ENCODE data around the gene WNT10A. TPM values are rescaled to one million over a fixed set of nuclear protein-coding genes. Genes with fewer than 3 reads are reported as not detected.

Gene WNT10A
- total and polyA plus RNA-seq, 10 of the 15 experiments (the other 5 are each of a cell fraction or from before 2014, with no cell fraction given) = 0.61 to 45.0 (median 6.9) TPM

GRCh38 chr2:218870984-218871344, 9.7 kb upstream of the WNT10A start:
- Histone ChIP-seq H3K79me2 (ENCODE audit: control insufficient read depth, insufficient read depth, low read length) (no peaks in the 10 kb centered on the region), H2AFZ (ENCODE audit: control insufficient read depth, low read depth, low read length) (peak overlapping the region; percentile 15; the same call in 1 of the 2 replicates), H3K9me3 (replicated peaks; ENCODE audit: control insufficient read depth, insufficient read depth, low read length) (no peaks in the 10 kb centered on the region), H3K27ac (ENCODE audit: control insufficient read depth, insufficient read depth) (no peak overlapping the region), H3K9ac (ENCODE audit: control insufficient read depth, insufficient read depth, low read length) (no peak overlapping the region), H3K4me1 (ENCODE audit: control insufficient read depth, insufficient read depth, low read length) (peaks cover 21% of the 10 kb centered on the region), H3K36me3 (ENCODE audit: control insufficient read depth in 2 of 2, insufficient read depth in 2 of 2, low read length in 1 of 2) (no peaks in the 10 kb centered on the region), H3K27me3 (replicated peaks in 1 of 2; ENCODE audit: control insufficient read depth in 2 of 2, insufficient read depth in 2 of 2, low read length in 1 of 2) (peaks cover 13 to 30% of the 10 kb centered on the region in 2 experiments), H3K4me2 (ENCODE audit: control insufficient read depth, insufficient read depth) (peak overlapping the region; percentile 44), H3K4me3 (no peak overlapping the region), H4K20me1 (ENCODE audit: control insufficient read depth, insufficient read depth) (no peaks in the 10 kb centered on the region)
- ChIA-PET SMC1A (ENCODE audit: uncharacterized antibody, unreplicated experiment) (interaction anchor here (0.7 to 1.9 kb wide), 5 partner anchors 9 to 37 kb away, joined by 3 to 5 read pairs (median 4); partner anchors contain the start of gene WNT10A), POLR2A (interaction anchor here (0.5 kb wide), 1 partner anchor 211 kb away, joined by 3 read pairs; the partner anchor contains the start of genes BCS1L and ZNF142), RAD21 (ENCODE audit: unreplicated experiment) (interaction anchor here (2.1 kb wide), 1 partner anchor 27 kb away, joined by 11 read pairs; no protein-coding TSS in a partner anchor), CTCF (interaction anchor here (21.9 kb wide), 1 partner anchor 30 kb away, joined by 1364 read pairs; no protein-coding TSS in a partner anchor)
- ATAC-seq = no peak
- no peak for FAIRE-seq
- BruUV-seq (replicated peaks) = no TSS peak
- 3% methylated on average over 18 of the region's 18 CpGs for WGBS (ENCODE audit: insufficient coverage, insufficient replicate concordance, low lambda C conversion rate, missing lambda C conversion rate)
- DNase-seq (ENCODE audit: low read depth, low spot score) = no peak
- intact Hi-C loops (cut with micrococcal nuclease; ENCODE audit: unreplicated experiment) = no loop called here
- in situ Hi-C loops (cut with MboI) = no loop called here
- TF ChIP-seq NRF1 (conservative IDR thresholded peaks at IDR 0.05; ENCODE audit: low read depth, low read length) (no peak), IKZF1 (conservative IDR thresholded peaks at IDR 0.05) (peak; percentile 36; the same call in 1 of the 2 replicates), SPI1 (IDR thresholded peaks at IDR 0.05; ENCODE audit: borderline replicate concordance, insufficient read depth, low read depth, low read length) (peak; percentile 33; the same call in 1 of the 2 replicates)

GRCh38 chr2:218871345-218872302, 9.0 kb upstream of the WNT10A start:
- Histone ChIP-seq H3K27me3 (replicated peaks in 1 of 2; ENCODE audit: control insufficient read depth in 2 of 2, insufficient read depth in 2 of 2, low read length in 1 of 2) (peaks cover 13 to 30% of the 10 kb centered on the region in 2 experiments), H3K27ac (ENCODE audit: control insufficient read depth, insufficient read depth) (no peak overlapping the region), H3K9me3 (replicated peaks; ENCODE audit: control insufficient read depth, insufficient read depth, low read length) (no peaks in the 10 kb centered on the region), H3K36me3 (ENCODE audit: control insufficient read depth in 2 of 2, insufficient read depth in 2 of 2, low read length in 1 of 2) (no peaks in the 10 kb centered on the region), H3K4me3 (no peak overlapping the region), H4K20me1 (ENCODE audit: control insufficient read depth, insufficient read depth) (no peaks in the 10 kb centered on the region), H3K4me2 (ENCODE audit: control insufficient read depth, insufficient read depth) (peak overlapping the region; percentile 44), H3K4me1 (ENCODE audit: control insufficient read depth, insufficient read depth, low read length) (peaks cover 21% of the 10 kb centered on the region), H2AFZ (ENCODE audit: control insufficient read depth, low read depth, low read length) (peak overlapping the region; percentile 15), H3K9ac (ENCODE audit: control insufficient read depth, insufficient read depth, low read length) (no peak overlapping the region), H3K79me2 (ENCODE audit: control insufficient read depth, insufficient read depth, low read length) (no peaks in the 10 kb centered on the region)
- POLR2A ChIA-PET = interaction anchor here (0.5 kb wide), 1 partner anchor 212 kb away, joined by 3 read pairs; the partner anchor contains the start of genes BCS1L and ZNF142
- intact Hi-C loops (cut with micrococcal nuclease; ENCODE audit: unreplicated experiment) = no loop called here
- CTCF ChIA-PET = interaction anchor here (21.9 kb wide), 1 partner anchor 29 kb away, joined by 1364 read pairs; no protein-coding TSS in a partner anchor
- RAD21 ChIA-PET (ENCODE audit: unreplicated experiment) = interaction anchor here (2.1 kb wide), 1 partner anchor 26 kb away, joined by 11 read pairs; no protein-coding TSS in a partner anchor
- in situ Hi-C loops (cut with MboI) = no loop called here
- SMC1A ChIA-PET (ENCODE audit: uncharacterized antibody, unreplicated experiment) = interaction anchor here (0.7 to 1.9 kb wide), 3 partner anchors 8 to 108 kb away, joined by 3 to 5 read pairs (median 4); partner anchors contain the start of gene WNT10A
- DNase-seq (ENCODE audit: low read depth, low spot score) (no peak), ATAC-seq (no peak), FAIRE-seq (no peak)
- 4% methylated on average over 59 of the region's 60 CpGs for WGBS (ENCODE audit: insufficient coverage, insufficient replicate concordance, low lambda C conversion rate, missing lambda C conversion rate)
- BruUV-seq (replicated peaks) = no TSS peak
- TF ChIP-seq, protein P1, sequence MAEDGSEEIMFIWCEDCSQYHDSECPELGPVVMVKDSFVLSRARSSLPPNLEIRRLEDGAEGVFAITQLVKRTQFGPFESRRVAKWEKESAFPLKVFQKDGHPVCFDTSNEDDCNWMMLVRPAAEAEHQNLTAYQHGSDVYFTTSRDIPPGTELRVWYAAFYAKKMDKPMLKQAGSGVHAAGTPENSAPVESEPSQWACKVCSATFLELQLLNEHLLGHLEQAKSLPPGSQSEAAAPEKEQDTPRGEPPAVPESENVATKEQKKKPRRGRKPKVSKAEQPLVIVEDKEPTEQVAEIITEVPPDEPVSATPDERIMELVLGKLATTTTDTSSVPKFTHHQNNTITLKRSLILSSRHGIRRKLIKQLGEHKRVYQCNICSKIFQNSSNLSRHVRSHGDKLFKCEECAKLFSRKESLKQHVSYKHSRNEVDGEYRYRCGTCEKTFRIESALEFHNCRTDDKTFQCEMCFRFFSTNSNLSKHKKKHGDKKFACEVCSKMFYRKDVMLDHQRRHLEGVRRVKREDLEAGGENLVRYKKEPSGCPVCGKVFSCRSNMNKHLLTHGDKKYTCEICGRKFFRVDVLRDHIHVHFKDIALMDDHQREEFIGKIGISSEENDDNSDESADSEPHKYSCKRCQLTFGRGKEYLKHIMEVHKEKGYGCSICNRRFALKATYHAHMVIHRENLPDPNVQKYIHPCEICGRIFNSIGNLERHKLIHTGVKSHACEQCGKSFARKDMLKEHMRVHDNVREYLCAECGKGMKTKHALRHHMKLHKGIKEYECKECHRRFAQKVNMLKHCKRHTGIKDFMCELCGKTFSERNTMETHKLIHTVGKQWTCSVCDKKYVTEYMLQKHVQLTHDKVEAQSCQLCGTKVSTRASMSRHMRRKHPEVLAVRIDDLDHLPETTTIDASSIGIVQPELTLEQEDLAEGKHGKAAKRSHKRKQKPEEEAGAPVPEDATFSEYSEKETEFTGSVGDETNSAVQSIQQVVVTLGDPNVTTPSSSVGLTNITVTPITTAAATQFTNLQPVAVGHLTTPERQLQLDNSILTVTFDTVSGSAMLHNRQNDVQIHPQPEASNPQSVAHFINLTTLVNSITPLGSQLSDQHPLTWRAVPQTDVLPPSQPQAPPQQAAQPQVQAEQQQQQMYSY (CRISPR knock-in tag; IDR thresholded peaks at IDR 0.05) = no peak
- TF ChIP-seq CBFB (IDR thresholded peaks at IDR 0.05; ENCODE audit: low read depth) = no peak
- TF ChIP-seq RAD21 (IDR thresholded peaks at IDR 0.05; ENCODE audit: insufficient read depth, low read depth, low read length) = no peak
- no peak for TF ChIP-seq SMC3 (IDR thresholded peaks at IDR 0.05; ENCODE audit: borderline replicate concordance, low read length)
- TF ChIP-seq RAD51 (IDR thresholded peaks at IDR 0.05) = no peak
- no peak for TF ChIP-seq ZZZ3 (IDR thresholded peaks at IDR 0.05; ENCODE audit: control insufficient read depth, insufficient read length, low read depth)

Measured in GM12878 (cell line).